OCI-LY3 (cell line): ENCODE results near the gene CPZ.

Experiments used
- CTCF ChIP-seq: fragments of 200-600, 300-600 bp; sonication (generic); IDR thresholded peaks from 2 replicates; pipeline ENCODE4 v1.5.1; 2014; ENCODE audit warnings: antibody characterized with exemption, low read length, low read depth
- EZH2phosphoT487 ChIP-seq: fragments of 200-600 bp; shearing (Covaris generic); IDR thresholded peaks from 2 replicates; pipeline ENCODE4 v1.6.1; 2018; ENCODE audit warnings: antibody characterized with exemption, mixed run types, low read depth

GRCh38 chr4:8577972-8578371 is 14.6 kb upstream of the CPZ start:
- TF ChIP-seq CTCF (no peak), EZH2phosphoT487 (no peak)
